RWPE2 (cell line): ENCODE results near the gene RTN4R.
A peak's percentile ranks its signal among the peaks of the same experiment; 100 is the strongest.

ENCODE experiments used
- ATAC-seq: fragments of 200-7000 bp; cut with Tn5 transposase; 3 replicates; pipeline ENCODE4 v1.9.1; 2021; ENCODE audit warnings: low read depth
- DNase-seq: peaks from one replicate; pipeline ENCODE4 v3.0.0-alpha.2; 2020; ENCODE audit warnings: low spot score
- H3K27ac ChIP-seq: fragments of 450-650 bp; 2 replicates; pipeline ENCODE4 v1.5.1; 2017; ENCODE audit warnings: mild to moderate bottlenecking; ENCODE audit not compliant: poor library complexity, severe bottlenecking
- H3K27me3 ChIP-seq: fragments of 250-450 bp; sonication (Bioruptor Pico); 2 replicates; pipeline ENCODE4 v1.5.1; 2021; ENCODE audit warnings: mild to moderate bottlenecking, moderate library complexity; ENCODE audit not compliant: insufficient read depth, poor library complexity, severe bottlenecking
- H3K36me3 ChIP-seq: fragments of 250-450 bp; sonication (Bioruptor Pico); 2 replicates; pipeline ENCODE4 v1.5.1; 2020; ENCODE audit warnings: low read depth, mild to moderate bottlenecking, moderate library complexity
- H3K4me1 ChIP-seq: fragments of 250-450 bp; sonication (Bioruptor Pico); 2 replicates; pipeline ENCODE4 v1.5.1; 2021; ENCODE audit warnings: mild to moderate bottlenecking, moderate library complexity; ENCODE audit not compliant: insufficient read depth, poor library complexity, severe bottlenecking
- H3K4me3 ChIP-seq: fragments of 250-450 bp; sonication (Bioruptor Pico); 2 replicates; pipeline ENCODE4 v1.5.1; 2021; ENCODE audit warnings: mild to moderate bottlenecking, moderate library complexity; ENCODE audit not compliant: severe bottlenecking
- H3K9me3 ChIP-seq: fragments of 250-450 bp; sonication (Bioruptor Pico); 2 replicates; pipeline ENCODE4 v1.5.1; 2021; ENCODE audit warnings: mild to moderate bottlenecking, moderate library complexity; ENCODE audit not compliant: severe bottlenecking
- TF ChIP-seq, protein P1 (sequence below): fragments of 450-650 bp; IDR thresholded peaks from one replicate; pipeline ENCODE4 v1.5.1; 2017; ENCODE audit warnings: mild to moderate bottlenecking, moderate library complexity; ENCODE audit not compliant: poor library complexity, severe bottlenecking

The RTN4R gene

DNA sequence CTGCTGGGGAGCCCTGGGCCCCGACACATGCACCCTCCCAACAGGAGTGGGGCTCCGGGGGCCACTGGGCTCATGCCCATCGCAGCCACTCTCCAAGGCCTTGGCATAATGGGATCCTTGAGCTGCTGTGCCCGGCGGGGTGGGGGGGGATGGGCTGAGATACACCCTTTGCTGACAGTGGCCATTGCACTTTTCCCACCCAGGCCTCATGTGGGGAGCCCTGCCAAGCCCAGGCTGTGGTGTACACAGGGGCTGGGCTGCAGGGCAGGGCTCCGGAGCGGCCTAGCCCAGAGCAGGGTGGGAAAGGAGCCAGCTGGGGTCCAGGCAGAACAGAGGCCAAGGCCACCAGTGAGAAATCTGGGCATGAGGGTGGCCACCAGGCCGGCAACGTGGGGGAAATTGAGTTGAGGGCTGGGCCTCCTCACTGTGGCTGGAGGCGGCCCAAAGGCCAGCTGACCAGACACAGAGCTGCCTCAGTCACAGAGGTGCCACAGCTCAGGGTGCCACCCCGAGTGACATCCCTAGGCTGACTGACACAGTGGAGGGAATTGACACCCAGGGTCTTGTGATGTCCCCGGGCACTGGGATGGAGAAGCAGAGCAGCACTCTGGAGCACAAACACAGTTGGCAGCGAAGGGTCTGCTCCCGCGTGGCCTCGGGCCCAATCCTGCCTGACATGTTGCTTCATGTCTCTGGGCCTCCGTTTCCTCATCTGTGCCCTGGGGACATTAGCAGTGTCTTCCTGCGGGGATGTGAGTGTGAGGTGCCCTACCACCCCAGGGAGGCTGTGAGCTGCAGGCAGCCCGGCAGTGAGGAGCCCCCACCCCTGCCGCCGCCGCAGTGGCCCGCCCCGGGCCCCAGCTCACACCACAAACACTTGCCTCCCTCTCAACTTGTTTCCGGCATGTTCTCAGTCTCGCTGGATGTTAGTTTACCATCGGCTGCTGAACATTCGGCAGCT is 30.4 kb downstream of the RTN4R start:
- H3K27me3 ChIP-seq: no peaks in the 10 kb centered on the region
- TF ChIP-seq, protein P1, sequence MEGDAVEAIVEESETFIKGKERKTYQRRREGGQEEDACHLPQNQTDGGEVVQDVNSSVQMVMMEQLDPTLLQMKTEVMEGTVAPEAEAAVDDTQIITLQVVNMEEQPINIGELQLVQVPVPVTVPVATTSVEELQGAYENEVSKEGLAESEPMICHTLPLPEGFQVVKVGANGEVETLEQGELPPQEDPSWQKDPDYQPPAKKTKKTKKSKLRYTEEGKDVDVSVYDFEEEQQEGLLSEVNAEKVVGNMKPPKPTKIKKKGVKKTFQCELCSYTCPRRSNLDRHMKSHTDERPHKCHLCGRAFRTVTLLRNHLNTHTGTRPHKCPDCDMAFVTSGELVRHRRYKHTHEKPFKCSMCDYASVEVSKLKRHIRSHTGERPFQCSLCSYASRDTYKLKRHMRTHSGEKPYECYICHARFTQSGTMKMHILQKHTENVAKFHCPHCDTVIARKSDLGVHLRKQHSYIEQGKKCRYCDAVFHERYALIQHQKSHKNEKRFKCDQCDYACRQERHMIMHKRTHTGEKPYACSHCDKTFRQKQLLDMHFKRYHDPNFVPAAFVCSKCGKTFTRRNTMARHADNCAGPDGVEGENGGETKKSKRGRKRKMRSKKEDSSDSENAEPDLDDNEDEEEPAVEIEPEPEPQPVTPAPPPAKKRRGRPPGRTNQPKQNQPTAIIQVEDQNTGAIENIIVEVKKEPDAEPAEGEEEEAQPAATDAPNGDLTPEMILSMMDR: no peak
- H3K27ac ChIP-seq: no peak overlapping the region
- DNase-seq: no peak
- H3K4me1 ChIP-seq: no peaks in the 10 kb centered on the region
- no peaks in the 10 kb centered on the region for H3K9me3 ChIP-seq
- H3K4me3 ChIP-seq: no peak overlapping the region
- ATAC-seq: peak; percentile 20; the same call in 1 of the 3 replicates
- peaks cover 9% of the 10 kb centered on the region; the same call in 1 of the 2 replicates for H3K36me3 ChIP-seq

DNA sequence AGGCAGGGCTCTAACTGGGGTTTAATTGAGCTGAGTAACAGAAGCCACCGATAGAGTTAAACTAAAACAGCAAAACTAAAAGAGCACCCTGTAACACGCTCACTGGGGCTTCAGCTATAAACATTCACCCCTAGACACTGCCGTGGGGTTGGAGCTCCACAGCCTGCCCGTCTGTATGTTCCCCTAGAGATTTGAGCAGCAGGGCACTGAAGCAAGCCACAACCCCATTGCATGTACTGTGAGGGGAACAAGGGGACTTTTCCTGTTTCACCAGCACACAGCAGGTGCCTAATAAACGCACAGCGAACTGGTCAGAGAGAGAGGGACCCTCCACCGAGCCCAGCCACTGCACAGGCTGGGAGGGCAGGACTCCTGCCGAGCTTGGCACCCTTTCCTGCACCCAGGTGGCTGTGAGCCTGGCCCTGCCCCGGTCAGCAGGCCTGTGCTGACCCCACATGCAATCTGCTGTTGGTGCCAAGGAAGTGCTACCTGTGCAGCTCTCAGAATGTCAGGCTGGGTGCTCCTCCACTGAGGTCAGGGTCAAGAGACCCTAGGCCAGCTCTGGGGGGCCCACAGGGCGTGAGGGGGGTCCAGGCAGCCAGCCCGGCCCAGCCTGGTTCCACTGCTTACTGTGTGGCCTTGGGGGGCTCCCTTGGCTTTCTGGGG is 31.9 kb downstream of the RTN4R start:
- H3K4me3 ChIP-seq: no peak overlapping the region
- H3K36me3 ChIP-seq: peaks cover 2% of the 10 kb centered on the region; the same call in 1 of the 2 replicates
- H3K27me3 ChIP-seq: no peaks in the 10 kb centered on the region
- ATAC-seq (no peak), DNase-seq (no peak)
- TF ChIP-seq, protein P1: no peak
- no peaks in the 10 kb centered on the region for H3K4me1 ChIP-seq
- H3K9me3 ChIP-seq: no peaks in the 10 kb centered on the region
- H3K27ac ChIP-seq: no peak overlapping the region

DNA sequence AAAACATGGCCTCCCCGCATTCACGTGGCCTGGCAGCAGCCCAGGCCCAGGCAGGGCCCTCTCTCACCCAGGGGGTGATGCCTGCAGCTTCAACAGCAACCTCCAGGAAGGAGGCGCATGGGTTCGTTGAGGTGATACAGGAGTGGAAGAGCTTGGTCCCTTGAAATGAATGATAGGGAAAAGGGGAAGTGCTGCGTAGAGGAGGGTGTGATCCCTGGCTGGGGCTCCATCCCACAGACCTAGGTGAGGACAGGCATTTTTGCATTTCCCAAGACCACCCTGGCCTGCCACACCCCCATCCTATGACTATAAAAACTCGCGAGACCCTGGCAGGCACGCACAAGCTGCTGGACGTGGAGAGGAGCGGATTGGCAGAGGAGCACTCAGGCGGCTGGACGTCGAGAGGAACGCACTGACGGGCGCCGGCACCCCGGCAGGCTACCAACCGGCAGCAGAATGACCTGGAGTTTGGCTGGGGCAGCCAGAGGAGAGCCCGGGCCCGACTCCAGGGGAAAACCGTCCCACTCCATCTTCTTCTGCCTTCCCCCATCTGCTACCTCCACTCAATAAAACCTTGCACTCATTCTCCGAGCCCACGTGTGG is 32.6 kb downstream of the RTN4R start:
- TF ChIP-seq, protein P1: no peak
- H3K9me3 ChIP-seq: no peaks in the 10 kb centered on the region
- no peaks in the 10 kb centered on the region for H3K4me1 ChIP-seq
- ATAC-seq (no peak), DNase-seq (no peak)
- H3K36me3 ChIP-seq: no peaks in the 10 kb centered on the region
- no peak overlapping the region for H3K27ac ChIP-seq
- no peaks in the 10 kb centered on the region for H3K27me3 ChIP-seq
- H3K4me3 ChIP-seq: no peak overlapping the region

DNA sequence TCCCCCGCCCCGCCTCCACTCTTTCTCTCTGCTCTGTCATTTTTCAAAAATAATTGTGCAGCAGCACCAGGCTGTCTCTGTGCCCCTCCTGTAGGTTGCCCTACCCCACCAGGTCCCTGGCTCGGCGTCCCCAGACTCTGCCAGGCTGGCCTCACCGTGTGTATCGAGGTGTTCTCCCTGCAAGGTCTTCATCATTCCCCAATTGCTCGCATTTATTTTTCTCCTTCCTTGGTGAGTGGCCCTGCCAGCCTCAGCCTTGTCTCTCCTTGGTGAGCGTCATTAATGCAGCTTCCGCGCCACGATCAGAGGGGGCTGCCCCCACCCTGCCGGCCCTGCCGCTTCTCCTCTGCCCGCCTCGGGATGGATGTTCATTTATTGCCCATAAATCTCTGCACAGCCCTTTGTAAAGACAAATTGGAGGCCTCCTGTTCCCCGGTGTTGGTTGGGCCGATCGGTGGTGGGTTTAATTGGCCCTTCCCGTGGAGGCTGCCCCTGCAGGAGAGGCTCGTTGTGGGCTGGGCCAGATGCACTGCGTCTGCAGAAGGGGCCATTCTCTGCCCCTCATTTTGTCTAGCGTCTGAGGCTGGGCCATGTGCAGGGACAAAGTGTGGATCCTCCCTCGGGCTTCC is 33.2 kb downstream of the RTN4R start:
- H3K9me3 ChIP-seq: no peaks in the 10 kb centered on the region
- no peaks in the 10 kb centered on the region for H3K27me3 ChIP-seq
- TF ChIP-seq, protein P1: no peak
- no peaks in the 10 kb centered on the region for H3K36me3 ChIP-seq
- no peak overlapping the region for H3K4me3 ChIP-seq
- H3K27ac ChIP-seq: no peak overlapping the region
- H3K4me1 ChIP-seq: no peaks in the 10 kb centered on the region
- no peak for DNase-seq
- ATAC-seq: no peak
